22Rv1 (cell line): ENCODE measurements around the gene MGRN1.
A peak's percentile ranks its signal among the peaks of the same experiment; 100 is the strongest.
"Not testable (repeated sequence)": the region's sequence is repeated elsewhere in the genome, so short reads cannot be mapped to it uniquely, and the experiment has no call there.

ENCODE experiments used
- H3K27ac ChIP-seq: fragments of 450-650 bp; 2 replicates; pipeline ENCODE4 v1.5.1; 2017
- ZFX ChIP-seq: fragments of 450-650 bp; IDR thresholded peaks from 2 replicates; pipeline ENCODE4 v1.6.1; 2017; ENCODE audit warnings: antibody characterized with exemption, borderline replicate concordance
- TF ChIP-seq, protein P1 (sequence below): fragments of 450-650 bp; IDR thresholded peaks from 2 replicates; pipeline ENCODE4 v1.5.1; 2017; ENCODE audit warnings: mild to moderate bottlenecking

Gene MGRN1

DNA sequence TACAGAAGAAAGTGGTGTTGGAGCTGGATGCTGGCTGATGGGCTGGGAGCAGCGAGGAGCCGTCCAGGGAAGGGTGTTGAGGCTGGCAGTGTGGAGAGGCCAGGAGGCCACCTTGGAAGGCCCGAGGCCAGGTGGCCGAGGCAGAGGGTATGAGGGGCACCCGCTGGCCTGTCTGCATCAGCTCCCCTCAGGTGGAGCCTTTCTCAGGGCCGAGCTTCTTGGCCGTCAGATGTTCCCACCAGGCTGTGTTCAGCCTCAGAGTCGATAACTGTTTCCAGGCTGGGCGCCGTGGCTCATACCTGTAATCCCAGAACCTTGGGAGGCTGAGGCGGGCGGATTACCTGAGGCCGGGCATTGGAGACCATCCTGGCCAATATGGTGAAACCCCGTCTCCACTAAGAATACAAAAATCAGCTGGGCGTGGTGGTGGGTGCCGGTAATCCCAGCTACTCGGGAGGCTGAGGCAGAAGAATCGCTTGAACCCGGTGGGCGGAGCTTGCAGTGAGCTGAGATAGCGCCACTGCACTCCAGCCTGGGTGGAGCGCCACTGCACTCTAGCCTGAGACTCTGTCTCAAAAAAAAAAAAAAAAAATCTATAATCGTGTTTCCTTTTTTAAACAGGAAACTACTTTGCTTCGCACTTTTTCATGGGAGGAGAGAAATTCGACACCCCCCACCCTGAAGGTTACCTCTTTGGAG, 25.3 kb downstream of the MGRN1 start:
- no peak overlapping the region for H3K27ac ChIP-seq
- TF ChIP-seq, protein P1, sequence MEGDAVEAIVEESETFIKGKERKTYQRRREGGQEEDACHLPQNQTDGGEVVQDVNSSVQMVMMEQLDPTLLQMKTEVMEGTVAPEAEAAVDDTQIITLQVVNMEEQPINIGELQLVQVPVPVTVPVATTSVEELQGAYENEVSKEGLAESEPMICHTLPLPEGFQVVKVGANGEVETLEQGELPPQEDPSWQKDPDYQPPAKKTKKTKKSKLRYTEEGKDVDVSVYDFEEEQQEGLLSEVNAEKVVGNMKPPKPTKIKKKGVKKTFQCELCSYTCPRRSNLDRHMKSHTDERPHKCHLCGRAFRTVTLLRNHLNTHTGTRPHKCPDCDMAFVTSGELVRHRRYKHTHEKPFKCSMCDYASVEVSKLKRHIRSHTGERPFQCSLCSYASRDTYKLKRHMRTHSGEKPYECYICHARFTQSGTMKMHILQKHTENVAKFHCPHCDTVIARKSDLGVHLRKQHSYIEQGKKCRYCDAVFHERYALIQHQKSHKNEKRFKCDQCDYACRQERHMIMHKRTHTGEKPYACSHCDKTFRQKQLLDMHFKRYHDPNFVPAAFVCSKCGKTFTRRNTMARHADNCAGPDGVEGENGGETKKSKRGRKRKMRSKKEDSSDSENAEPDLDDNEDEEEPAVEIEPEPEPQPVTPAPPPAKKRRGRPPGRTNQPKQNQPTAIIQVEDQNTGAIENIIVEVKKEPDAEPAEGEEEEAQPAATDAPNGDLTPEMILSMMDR, result no peak
- TF ChIP-seq ZFX, result no peak

DNA sequence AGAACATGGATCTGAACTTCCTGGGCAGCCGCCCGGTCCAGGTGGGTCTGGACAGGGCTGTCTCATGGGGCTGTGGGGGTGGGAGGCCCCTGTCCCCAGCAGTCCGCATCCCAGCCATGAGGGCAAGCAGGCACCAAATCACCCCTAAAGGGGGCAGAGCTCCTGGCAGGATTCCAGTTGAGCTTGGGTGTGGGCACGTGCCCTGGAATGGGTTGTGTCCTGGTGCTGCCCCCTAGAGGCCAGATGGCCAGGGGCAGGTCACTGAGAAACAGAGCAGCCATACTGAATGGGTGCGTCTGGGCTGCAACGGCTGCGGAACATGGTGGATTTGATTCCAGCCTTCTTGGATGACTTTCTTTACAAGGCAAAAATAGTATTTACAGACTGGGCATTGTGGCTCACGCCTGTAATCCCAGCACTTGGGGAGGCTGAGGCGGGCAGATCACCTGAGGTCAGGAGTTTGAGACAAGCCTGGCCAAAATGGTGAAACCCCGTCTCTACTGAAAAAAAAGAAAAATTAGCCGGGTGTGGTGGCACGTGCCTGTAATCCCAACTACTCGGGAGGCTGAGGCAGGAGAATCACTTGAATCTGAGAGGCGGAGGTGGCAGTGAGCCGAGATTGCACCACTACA, 25.9 kb downstream of the MGRN1 start:
- TF ChIP-seq, protein P1, result peak; percentile 94

DNA sequence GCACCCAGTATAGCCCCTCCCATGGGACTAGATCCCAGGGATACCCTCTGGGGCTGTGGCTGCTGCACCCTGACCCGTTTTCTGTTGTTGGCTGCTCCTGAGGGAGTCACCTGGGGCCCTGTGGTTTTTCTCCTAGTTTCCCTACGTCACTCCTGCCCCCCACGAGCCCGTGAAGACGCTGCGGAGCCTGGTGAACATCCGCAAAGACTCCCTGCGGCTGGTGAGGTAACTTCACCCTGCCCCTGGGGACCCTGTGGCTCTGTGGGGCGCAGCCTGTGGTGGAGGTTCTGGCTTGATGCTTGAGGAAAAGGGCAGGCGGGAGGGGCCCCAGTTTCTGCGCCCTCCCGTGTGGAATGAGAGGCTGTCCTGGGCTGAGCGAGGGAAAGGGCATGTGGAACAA, 27.2 kb downstream of the MGRN1 start:
- TF ChIP-seq, protein P1, result no peak
- TF ChIP-seq ZFX, result no peak
- no peak overlapping the region for H3K27ac ChIP-seq

More for the DNA sequence above, 25.9 kb downstream of the MGRN1 start:
- H3K27ac ChIP-seq, result not testable (repeated sequence)

DNA sequence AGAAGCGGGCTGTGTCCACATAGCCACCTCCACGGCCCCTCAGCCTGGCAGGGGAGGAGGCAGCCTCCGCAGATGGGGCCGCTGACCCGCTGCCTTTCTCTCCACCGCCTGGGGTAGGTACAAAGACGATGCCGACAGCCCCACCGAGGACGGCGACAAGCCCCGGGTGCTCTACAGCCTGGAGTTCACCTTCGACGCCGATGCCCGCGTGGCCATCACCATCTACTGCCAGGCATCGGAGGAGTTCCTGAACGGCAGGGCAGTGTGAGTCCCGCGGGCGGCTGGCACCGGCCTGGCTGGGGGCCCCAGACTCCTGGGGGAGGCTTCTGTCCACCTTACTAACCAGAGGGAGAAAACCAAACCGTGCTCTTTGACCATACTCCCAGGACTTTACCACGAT, 27.9 kb downstream of the MGRN1 start:
- H3K27ac ChIP-seq, result no peak overlapping the region
- TF ChIP-seq ZFX, result no peak
- TF ChIP-seq, protein P1, result no peak

DNA sequence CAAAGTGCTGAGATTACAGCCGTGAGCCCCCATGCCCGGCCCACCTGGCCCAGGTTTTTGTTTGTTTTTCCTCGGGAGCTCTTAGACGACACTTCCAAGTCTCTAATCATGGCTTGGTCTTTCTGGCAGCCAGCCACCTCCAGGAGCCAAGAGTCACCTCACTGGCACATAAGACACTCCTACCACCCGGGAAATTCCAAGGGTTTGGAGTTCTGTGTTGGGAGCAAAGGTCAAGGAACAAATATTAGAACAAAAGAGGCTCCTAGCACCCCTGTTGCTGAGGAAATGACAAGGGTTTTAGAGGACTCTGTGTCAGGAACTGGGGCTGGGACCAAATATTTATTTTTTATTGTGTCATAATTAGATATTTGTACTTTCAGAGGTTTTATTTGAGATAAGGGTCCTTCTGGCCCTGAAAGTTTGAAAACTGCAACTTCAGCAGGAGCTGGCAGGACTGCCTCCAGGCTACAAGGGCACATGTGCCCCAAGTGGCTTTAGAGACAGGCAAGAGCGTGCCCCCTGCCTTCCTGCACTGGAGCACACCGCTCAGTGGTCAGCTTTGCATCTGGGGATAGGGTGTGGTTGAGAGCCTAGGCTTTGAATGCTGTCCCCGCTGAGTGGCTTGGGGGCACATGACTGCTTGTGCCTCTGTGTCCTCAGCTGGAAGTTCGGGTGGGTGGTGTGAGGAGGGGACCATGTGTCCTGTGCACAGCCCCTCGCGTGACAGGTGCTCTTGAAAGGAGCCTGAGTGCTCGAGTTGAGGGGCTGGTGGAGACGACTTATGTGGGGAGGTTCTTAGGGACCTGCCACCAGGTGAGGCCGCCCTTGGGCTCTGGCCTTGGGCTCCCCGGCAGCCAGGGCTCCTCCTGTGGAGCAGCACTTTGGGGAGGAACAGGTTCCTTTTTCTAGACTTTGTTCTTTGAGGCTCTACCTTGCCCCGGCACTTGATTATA, 29.7 kb downstream of the MGRN1 start:
- TF ChIP-seq, protein P1, result no peak
- TF ChIP-seq ZFX, result no peak
- no peak overlapping the region for H3K27ac ChIP-seq

DNA sequence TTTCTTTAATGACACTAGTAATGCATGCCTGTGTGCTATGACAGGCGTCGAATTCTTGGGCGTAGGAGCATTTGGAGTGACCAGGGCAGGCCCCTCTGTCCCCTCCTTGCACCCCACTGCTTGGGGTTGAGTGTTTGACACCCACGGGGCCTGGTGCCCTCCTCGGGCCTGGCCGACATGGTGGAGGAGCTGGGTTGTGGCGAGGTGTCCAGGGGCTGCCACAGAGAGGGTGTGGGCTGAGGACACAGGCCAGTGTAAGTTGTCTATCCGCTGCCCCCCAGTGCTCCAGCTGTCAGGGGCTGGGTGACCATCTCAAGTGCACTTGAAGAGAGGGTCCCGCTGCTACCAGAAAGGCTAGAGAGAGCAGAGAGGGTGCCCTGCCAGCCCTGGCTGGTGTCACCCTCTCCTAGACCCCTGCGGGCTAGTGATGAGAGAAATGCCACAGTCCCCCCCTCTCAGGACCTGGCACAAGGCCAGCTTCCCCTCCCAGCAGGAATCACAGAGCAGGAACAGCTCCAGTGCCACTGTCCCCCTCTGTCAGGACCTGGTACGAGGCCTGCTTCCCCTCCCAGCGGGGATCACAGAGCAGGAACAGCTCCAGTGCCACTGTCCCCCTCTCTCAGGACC, 30.5 kb downstream of the MGRN1 start:
- TF ChIP-seq, protein P1, result no peak
- no peak for TF ChIP-seq ZFX
- H3K27ac ChIP-seq, result no peak overlapping the region
